DMS153 (cell line): ENCODE measurements around the gene PCNP.
"Not testable (repeated sequence)": the region's sequence is repeated elsewhere in the genome, so short reads cannot be mapped to it uniquely, and the experiment has no call there.

Experiments
- DNase-seq: peaks from one replicate; lab custom pipeline; 2025; lab: John Stamatoyannopoulos, UW

Gene PCNP

GRCh38 chr3:101573449-101574387 is at the start of gene PCNP:
TSS of gene PCNP (plus strand) at chr3:101574180. CDS start at chr3:101574216, 36 bp downstream.
- peak; percentile 97 for DNase-seq

GRCh38 chr3:101527441-101527840 is 46.5 kb upstream of the PCNP start:
- DNase-seq, result no peak

- no peak for DNase-seq
Observed at GRCh38 chr3:101527906-101528305, 46.1 kb upstream of the PCNP start.

GRCh38 chr3:101529816-101530685 is 43.9 kb upstream of the PCNP start:
- DNase-seq, result no peak

- DNase-seq, result no peak
Observed at GRCh38 chr3:101530686-101531047, 43.3 kb upstream of the PCNP start.

- no peak for DNase-seq
Observed at GRCh38 chr3:101531473-101532086, 42.4 kb upstream of the PCNP start.

GRCh38 chr3:101532783-101533602 is 41.0 kb upstream of the PCNP start:
- DNase-seq, result no peak

GRCh38 chr3:101533603-101533968 is 40.4 kb upstream of the PCNP start:
- no peak for DNase-seq

GRCh38 chr3:101535221-101535620 is 38.8 kb upstream of the PCNP start:
- no peak for DNase-seq

GRCh38 chr3:101536266-101536665 is 37.7 kb upstream of the PCNP start:
- DNase-seq, result no peak

- DNase-seq, result not testable (repeated sequence)
Observed at GRCh38 chr3:101536955-101537354, 37.0 kb upstream of the PCNP start.

GRCh38 chr3:101542957-101543356 is 31.0 kb upstream of the PCNP start:
- DNase-seq, result no peak

- DNase-seq, result no peak
Observed at GRCh38 chr3:101544161-101544850, 29.7 kb upstream of the PCNP start.

GRCh38 chr3:101548527-101549105 is 25.4 kb upstream of the PCNP start:
- DNase-seq, result no peak

GRCh38 chr3:101549473-101549872 is 24.5 kb upstream of the PCNP start:
- DNase-seq, result no peak

GRCh38 chr3:101551359-101552081 is 22.5 kb upstream of the PCNP start:
- not testable (repeated sequence) for DNase-seq

- DNase-seq, result not testable (repeated sequence)
Observed at GRCh38 chr3:101553381-101553780, 20.6 kb upstream of the PCNP start.

GRCh38 chr3:101556064-101556463 is 17.9 kb upstream of the PCNP start:
- DNase-seq, result no peak

GRCh38 chr3:101561630-101562328 is 12.2 kb upstream of the PCNP start, which contains the start of gene TRMT10C:
TSS of gene TRMT10C (plus strand) at chr3:101561868. CDS start at chr3:101564782, 2,914 bp downstream.
- peak; percentile 78 for DNase-seq
